Measurements from ENCODE around the gene CLSTN1. TPM values are rescaled to one million over a fixed set of nuclear protein-coding genes. Genes with fewer than 3 reads are reported as not detected.

The CLSTN1 gene
- total and polyA plus RNA-seq, 2 experiments from 2014 or later = 70.9 to 81.5 TPM

DNA sequence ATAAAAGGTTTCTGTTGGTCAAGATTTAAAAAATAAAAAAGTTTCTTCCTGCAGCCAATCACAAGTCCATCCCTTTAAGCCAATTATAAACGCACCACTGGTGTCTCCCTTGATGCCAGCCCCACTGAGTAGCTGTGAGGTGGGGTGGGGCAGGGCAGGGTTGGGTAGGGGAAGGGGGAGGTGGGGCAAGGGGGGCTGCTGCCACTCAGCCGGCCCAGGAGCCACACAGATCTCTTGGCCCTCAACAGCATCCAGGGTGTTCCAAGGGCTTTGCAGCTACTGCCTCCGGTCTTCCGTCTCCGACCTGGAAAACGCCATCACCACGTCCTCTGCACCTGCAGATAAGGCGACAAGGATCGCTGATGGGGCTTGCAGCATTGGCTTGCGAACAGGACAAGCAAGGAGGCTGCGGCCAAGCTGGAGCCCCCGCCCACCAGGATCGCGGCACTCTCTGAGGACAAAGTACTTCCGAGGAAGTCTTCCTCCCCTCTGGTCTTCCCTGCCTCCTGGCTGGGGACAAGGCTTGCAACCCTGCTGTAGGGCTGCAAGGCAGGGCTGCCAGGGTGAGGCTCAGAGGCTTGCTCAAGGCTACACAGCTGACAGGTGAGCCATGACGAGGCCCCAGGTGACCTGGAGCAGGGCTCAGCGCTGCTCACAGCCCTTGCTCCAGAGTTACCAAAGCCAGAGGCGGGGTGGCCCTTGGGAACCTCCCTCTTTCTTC, 26.8 kb upstream of the CLSTN1 start:
- Histone ChIP-seq H3K9me3 (ENCODE audit: low read depth) (no peaks in the 10 kb centered on the region), H3K4me1 (ENCODE audit: low read depth) (peaks cover 5% of the 10 kb centered on the region), H3K4me3 (no peak overlapping the region), H3K36me3 (no peaks in the 10 kb centered on the region), H3K27me3 (no peaks in the 10 kb centered on the region), H3K27ac (no peak overlapping the region)
- DNase-seq (ENCODE audit: low read depth in 1 of 2, low spot score in 1 of 2) = no peak
- TF ChIP-seq, protein P1, sequence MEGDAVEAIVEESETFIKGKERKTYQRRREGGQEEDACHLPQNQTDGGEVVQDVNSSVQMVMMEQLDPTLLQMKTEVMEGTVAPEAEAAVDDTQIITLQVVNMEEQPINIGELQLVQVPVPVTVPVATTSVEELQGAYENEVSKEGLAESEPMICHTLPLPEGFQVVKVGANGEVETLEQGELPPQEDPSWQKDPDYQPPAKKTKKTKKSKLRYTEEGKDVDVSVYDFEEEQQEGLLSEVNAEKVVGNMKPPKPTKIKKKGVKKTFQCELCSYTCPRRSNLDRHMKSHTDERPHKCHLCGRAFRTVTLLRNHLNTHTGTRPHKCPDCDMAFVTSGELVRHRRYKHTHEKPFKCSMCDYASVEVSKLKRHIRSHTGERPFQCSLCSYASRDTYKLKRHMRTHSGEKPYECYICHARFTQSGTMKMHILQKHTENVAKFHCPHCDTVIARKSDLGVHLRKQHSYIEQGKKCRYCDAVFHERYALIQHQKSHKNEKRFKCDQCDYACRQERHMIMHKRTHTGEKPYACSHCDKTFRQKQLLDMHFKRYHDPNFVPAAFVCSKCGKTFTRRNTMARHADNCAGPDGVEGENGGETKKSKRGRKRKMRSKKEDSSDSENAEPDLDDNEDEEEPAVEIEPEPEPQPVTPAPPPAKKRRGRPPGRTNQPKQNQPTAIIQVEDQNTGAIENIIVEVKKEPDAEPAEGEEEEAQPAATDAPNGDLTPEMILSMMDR (IDR thresholded peaks at IDR 0.05; ENCODE audit: low read depth, low read length) = no peak

GRCh38 chr1:9849691-9850441, 26.1 kb upstream of the CLSTN1 start:
- TF ChIP-seq, protein P1 (IDR thresholded peaks at IDR 0.05; ENCODE audit: low read depth, low read length) = no peak
- Histone ChIP-seq H3K9me3 (ENCODE audit: low read depth) (no peaks in the 10 kb centered on the region), H3K36me3 (no peaks in the 10 kb centered on the region), H3K27ac (no peak overlapping the region), H3K4me1 (ENCODE audit: low read depth) (peaks cover 5% of the 10 kb centered on the region), H3K27me3 (no peaks in the 10 kb centered on the region), H3K4me3 (no peak overlapping the region)
- no peak for DNase-seq (ENCODE audit: low read depth in 1 of 2, low spot score in 1 of 2)

DNA sequence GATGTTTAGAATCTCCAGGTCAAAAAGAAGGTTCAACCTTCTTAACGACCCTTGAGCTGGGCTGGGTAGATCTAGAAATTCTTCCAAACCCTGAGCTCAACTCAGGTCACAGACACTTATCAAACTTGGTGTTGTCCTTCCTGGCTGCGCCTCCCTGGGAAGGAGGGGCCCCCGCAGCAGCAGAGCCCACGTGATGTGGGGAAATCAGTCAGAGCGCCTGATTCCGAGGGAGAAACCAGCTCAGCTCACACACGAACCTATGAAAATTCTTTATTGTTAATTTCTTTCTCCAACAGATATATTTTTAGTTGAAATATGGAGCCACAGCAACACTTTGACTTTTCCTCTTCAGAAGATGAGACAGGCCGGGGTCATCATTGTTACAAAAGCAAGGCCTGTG, 24.3 kb upstream of the CLSTN1 start:
- Histone ChIP-seq H3K36me3 (no peaks in the 10 kb centered on the region), H3K4me1 (ENCODE audit: low read depth) (peaks cover 5% of the 10 kb centered on the region), H3K9me3 (ENCODE audit: low read depth) (no peaks in the 10 kb centered on the region), H3K4me3 (no peak overlapping the region), H3K27ac (no peak overlapping the region), H3K27me3 (no peaks in the 10 kb centered on the region)
- DNase-seq (ENCODE audit: low read depth in 1 of 2, low spot score in 1 of 2) = no peak
- TF ChIP-seq, protein P1 (IDR thresholded peaks at IDR 0.05; ENCODE audit: low read depth, low read length) = no peak

DNA sequence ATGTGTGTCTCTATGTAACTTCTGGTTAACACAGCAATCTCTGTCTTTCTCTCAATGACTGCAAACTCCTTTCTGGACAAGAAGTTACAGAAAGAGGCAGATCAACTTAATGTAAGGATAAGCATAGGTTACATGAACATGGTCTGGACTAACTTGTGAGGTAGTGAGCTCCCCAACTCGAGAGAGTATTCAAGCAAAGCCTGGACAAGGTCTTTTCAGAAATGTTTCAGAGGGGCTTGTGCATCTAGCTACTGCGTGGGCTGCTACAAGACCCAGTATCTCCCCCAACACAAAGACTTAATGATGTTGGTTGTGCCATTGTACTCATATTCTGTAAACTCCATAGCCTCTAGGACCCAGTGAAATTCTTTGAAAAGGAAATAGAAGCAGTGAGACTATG, 23.5 kb upstream of the CLSTN1 start:
- Histone ChIP-seq H3K4me1 (ENCODE audit: low read depth) (peaks cover 5% of the 10 kb centered on the region), H3K9me3 (ENCODE audit: low read depth) (no peaks in the 10 kb centered on the region), H3K4me3 (no peak overlapping the region), H3K27me3 (no peaks in the 10 kb centered on the region), H3K36me3 (no peaks in the 10 kb centered on the region), H3K27ac (no peak overlapping the region)
- DNase-seq (ENCODE audit: low read depth in 1 of 2, low spot score in 1 of 2) = no peak
- TF ChIP-seq, protein P1 (IDR thresholded peaks at IDR 0.05; ENCODE audit: low read depth, low read length) = no peak

DNA sequence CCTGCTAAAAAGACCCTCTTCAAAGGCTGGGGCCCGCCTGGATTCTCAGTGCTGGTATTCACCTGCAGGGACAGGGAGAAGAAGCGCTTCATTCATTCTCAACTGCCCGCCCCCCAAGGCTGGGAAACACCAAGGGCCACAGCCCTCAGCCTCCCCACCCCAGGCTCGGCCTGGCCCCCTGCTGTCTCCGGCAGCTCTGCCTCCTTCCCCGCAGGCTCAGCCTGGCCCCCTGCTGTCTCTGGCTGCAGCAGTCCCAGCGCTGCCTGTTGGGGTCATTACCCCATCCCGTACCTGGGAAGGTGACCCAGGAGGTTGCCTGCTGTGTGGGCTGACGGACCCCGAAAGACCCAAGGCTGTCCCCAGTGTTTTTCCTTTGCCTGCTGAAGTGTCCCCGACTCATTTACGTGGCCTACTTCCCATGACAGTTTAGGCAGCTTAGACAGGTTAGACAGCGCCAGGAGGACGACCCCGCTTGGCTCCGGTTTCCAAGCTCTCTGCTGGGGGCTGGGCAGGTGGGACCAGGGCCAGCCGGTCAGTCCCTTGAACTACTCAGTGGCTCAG, 22.9 kb upstream of the CLSTN1 start:
- no peaks in the 10 kb centered on the region for H3K36me3 ChIP-seq
- H3K9me3 ChIP-seq (ENCODE audit: low read depth) = no peaks in the 10 kb centered on the region
- H3K4me3 ChIP-seq = no peak overlapping the region
- TF ChIP-seq, protein P1 (IDR thresholded peaks at IDR 0.05; ENCODE audit: low read depth, low read length) = no peak
- no peaks in the 10 kb centered on the region for H3K27me3 ChIP-seq
- no peak overlapping the region for H3K27ac ChIP-seq
- peaks cover 5% of the 10 kb centered on the region for H3K4me1 ChIP-seq (ENCODE audit: low read depth)
- no peak for DNase-seq (ENCODE audit: low read depth in 1 of 2, low spot score in 1 of 2)

Measured in cardiac muscle cell (in vitro differentiated cells and primary cell).